ENCODE data around the gene EN1. TPM values are rescaled to one million over a fixed set of nuclear protein-coding genes. Genes with fewer than 3 reads are reported as not detected.

EN1 gene
- total RNA-seq, 4 donors from 2014 or later = not detected

DNA sequence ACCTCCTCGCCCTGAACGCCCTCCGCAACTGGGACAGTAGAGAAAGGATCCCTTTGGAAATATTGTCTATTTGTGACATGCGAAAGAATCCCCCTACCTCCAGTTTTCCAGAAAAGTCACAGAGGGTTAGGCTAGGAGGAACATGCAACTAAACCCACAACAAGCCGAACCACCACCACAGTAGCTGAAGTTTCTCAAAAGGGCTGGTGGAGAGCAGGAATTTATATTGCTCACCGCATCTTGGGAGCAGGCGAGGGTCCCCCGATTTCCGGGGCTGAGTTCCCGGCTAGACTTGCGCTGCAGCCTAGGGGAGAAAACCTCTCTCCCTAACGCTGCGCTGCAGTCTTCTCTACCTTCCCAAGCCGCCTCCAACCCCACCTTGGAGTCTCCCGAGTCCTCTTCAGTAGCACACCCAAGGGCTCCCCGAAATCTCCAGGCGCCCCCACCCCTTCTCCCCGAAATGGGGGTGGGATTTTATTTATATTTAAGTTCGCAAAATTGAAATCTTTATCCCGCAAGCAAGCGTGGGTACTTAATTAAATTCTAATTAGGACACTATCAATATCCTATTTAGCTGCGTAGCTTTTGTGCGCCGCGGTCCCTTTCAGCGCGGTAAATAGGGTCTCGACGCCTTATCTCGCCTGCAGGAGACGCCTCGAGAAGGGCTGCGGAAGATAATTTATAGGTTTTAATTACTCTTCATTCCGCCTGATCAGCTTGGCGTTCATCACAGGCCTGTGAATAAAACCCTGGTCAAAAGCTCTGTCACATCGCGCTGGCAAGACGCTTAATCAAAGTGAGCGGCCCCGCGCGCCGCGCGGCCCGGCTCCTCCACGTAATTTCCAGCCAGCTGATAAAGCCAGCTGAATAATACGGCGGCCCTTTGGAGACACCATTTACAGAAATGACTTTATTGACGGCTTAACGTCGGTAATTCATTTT lies 2.0 kb upstream of the EN1 start:
- no peaks in the 10 kb centered on the region for H3K36me3 ChIP-seq
- no peak overlapping the region for H3K27ac ChIP-seq
- H3K27me3 ChIP-seq = peaks cover 4 to 89% of the 10 kb centered on the region in 2 donors
- TF ChIP-seq, protein P1, sequence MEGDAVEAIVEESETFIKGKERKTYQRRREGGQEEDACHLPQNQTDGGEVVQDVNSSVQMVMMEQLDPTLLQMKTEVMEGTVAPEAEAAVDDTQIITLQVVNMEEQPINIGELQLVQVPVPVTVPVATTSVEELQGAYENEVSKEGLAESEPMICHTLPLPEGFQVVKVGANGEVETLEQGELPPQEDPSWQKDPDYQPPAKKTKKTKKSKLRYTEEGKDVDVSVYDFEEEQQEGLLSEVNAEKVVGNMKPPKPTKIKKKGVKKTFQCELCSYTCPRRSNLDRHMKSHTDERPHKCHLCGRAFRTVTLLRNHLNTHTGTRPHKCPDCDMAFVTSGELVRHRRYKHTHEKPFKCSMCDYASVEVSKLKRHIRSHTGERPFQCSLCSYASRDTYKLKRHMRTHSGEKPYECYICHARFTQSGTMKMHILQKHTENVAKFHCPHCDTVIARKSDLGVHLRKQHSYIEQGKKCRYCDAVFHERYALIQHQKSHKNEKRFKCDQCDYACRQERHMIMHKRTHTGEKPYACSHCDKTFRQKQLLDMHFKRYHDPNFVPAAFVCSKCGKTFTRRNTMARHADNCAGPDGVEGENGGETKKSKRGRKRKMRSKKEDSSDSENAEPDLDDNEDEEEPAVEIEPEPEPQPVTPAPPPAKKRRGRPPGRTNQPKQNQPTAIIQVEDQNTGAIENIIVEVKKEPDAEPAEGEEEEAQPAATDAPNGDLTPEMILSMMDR (IDR thresholded peaks at IDR 0.05) = no peak
- TF ChIP-seq POLR2A (IDR thresholded peaks at IDR 0.05) = no peak
- intact Hi-C loops (cut with DNase I; ENCODE audit: low total_unique reads) = no loop called here
- no peak overlapping the region for H3K4me3 ChIP-seq
- no peaks in the 10 kb centered on the region for H3K9me3 ChIP-seq
- H3K4me1 ChIP-seq = peaks cover 0 to 18% of the 10 kb centered on the region in 2 donors
- no peak for DNase-seq

DNA sequence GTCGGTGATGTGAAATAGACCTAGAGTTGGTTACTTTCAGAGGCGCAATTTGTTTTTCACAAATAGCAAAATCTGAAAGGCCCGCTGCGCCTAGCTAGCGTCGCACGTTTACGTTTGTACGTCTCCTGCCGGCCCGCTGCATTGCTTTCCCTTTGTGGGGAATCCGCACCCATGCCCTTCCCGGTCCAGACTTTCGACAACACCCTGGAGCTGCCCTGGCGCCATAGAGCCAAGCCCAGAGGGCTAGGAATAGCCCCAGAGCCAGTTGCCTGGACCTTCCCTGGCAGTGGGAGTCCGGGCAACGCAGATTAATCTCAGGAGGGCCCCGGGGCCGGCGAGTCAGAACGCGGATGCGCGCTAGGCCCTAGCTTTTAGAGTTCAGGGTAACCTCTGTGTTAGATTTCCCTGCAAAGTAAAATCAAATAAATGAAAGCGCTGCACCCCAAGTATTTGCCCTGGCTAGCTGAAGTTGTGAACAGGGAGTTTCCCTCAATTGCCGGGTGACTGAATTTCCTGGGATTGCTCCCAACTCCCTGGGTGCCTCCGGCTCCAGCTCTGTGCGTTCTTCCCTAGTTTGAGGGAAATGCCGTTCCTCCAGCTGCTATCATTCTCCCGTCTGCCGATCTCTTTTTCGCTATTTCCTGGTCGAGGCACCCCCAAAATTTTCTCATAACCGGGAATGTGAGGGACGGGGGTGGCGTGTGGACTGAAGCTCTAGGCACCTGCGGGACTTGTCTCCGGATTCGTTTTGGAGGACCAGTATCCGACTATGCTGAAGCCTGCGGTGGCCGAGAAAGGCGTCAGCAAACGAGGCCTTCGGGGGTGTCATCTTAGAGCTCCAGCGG lies 1.2 kb upstream of the EN1 start:
- DNase-seq = no peak
- H3K27ac ChIP-seq = no peak overlapping the region
- no peaks in the 10 kb centered on the region for H3K9me3 ChIP-seq
- peaks cover 0 to 18% of the 10 kb centered on the region in 2 donors for H3K4me1 ChIP-seq
- TF ChIP-seq, protein P1 (IDR thresholded peaks at IDR 0.05) = no peak
- no peaks in the 10 kb centered on the region for H3K36me3 ChIP-seq
- no peak overlapping the region for H3K4me3 ChIP-seq
- peaks cover 4 to 89% of the 10 kb centered on the region in 2 donors for H3K27me3 ChIP-seq
- intact Hi-C loops (cut with DNase I; ENCODE audit: low total_unique reads) = no loop called here

DNA sequence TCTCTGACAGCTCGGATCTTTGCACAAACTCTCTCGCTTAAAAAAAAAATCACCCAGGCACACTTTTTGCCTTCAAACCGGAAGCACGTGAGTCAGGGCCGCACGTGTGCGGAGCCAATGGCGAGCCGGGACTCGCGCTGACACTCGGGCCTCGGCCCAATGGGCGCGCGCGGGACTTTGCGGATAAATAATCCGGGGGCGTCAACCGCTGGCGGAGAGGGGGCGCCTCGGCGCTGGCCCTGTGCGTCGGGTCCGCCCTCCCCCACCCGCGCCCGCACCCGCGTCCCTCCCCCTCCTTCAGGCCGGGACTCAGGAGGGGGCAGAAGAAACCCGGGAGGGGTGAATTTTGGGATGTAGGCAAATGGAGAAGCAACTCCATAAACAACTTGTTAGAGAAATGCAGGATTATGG lies 319 bp upstream of the EN1 start:
- Histone ChIP-seq H3K4me3 (peak overlapping the region in 1 of 2 donors; percentile 23), H3K27me3 (peaks cover 4 to 89% of the 10 kb centered on the region in 2 donors), H3K4me1 (peaks cover 0 to 23% of the 10 kb centered on the region in 2 donors), H3K27ac (no peak overlapping the region), H3K36me3 (no peaks in the 10 kb centered on the region), H3K9me3 (no peaks in the 10 kb centered on the region)
- DNase-seq = no peak
- TF ChIP-seq, protein P1 (IDR thresholded peaks at IDR 0.05) = no peak
- TF ChIP-seq POLR2A (IDR thresholded peaks at IDR 0.05) = no peak
- intact Hi-C loops (cut with DNase I; ENCODE audit: low total_unique reads) = no loop called here

DNA sequence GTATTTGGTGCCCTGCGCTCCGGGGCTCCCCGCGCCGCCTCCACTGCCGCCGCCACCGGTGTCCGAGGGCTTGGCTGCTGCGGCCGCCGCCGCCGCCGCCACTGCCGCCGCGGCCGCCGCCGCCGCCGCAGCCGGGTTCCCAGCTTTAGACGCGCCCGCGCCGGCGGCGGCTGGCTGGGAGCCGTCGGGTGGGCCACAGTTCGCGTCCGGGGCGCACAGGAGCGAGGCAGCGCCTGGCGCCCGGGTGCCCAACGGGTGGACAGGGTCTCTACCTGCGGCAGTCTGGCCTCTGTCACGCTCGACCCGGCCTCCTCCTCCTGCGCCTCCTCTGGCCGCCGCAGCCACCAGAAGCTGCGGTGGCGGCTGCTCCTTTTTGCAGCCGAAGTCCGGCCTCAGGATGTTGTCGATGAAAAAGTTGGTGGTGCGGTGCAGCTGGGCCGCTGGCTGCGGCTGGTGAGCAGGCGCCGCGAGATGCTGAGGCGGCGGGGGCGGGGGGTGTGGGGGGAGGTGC lies 951 bp downstream of the EN1 start:
- TF ChIP-seq, protein P1 (IDR thresholded peaks at IDR 0.05) = no peak
- TF ChIP-seq POLR2A (IDR thresholded peaks at IDR 0.05) = no peak
- H3K4me3 ChIP-seq = peak overlapping the region in 1 of 2 donors; percentile 20
- no peaks in the 10 kb centered on the region for H3K36me3 ChIP-seq
- H3K9me3 ChIP-seq = no peaks in the 10 kb centered on the region
- intact Hi-C loops (cut with DNase I; ENCODE audit: low total_unique reads) = no loop called here
- no peak for DNase-seq
- no peak overlapping the region for H3K27ac ChIP-seq
- peaks cover 0 to 27% of the 10 kb centered on the region in 2 donors for H3K4me1 ChIP-seq
- peaks cover 4 to 89% of the 10 kb centered on the region in 2 donors for H3K27me3 ChIP-seq
